A375 (cell line): ENCODE results near the gene FAM118A. TPM values are rescaled to one million over a fixed set of nuclear protein-coding genes. Genes with fewer than 3 reads are reported as not detected.

ENCODE experiments used
- total RNA-seq: library from RNA; depleted of rRNA; stranded (reverse); fragments of >200 nt; shearing (Covaris generic); gene quantifications from 2 replicates; pipeline ENCODE4 v1.2.3, GENCODE V29; 2014; rRNA removed

Gene FAM118A
- 11.0 and 15.1 TPM in 2 replicates for total RNA-seq

DNA sequence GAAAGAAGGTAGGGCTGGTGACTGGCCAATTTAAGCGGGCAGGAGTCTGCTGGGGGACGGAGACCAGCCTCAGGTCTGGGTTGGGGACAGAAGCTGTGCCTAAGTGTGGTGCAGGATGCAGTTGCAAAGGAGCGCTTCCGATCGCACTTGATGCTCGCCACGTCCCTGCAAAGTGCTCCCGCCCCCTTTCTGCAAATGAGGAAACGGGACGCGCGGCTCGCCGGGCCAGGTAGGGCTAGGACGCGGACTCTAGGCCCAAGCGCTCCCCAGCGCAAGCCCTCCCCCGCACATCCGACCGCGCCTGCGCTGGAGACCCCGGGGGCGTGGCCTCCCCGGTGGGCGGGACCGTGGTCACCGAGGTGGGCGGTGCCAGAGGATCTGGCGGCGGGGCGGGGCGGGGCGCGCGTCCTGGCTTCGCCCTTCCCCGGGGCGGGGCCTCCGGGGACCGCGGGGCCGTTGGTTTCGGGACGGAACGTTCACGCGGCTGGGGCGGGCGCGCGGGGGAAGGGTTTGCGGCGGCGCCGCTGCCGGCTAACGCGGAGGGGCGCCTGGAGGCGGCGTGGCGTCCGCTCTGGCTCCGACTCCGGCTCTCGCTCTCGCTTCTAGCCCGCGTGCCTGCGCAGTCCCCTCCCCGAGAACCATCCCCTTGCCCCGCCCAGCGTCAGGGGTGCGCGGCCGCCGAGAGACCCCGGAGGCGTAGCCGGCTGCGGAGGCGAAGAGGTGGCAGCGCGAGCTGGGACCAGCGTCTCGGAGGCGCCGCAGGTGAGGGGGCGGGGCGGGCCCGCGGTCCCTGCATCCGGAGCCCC is at the start of gene FAM118A:
Gene FAM118A (plus strand): TSS at position 513 of the 806 bp plus-strand sequence. CDS start 12,446 bp downstream, outside the sequence.

GRCh38 chr22:45284705-45285262 is 24.9 kb upstream of the FAM118A start, which contains the start of gene UPK3A:
Gene UPK3A, plus strand, starts transcription at chr22:45284949. Its CDS starts 65 bp downstream, at chr22:45285014.

Other genes with a start within 250 kb of the FAM118A start
- 61.7 and 67.9 TPM in 2 replicates for gene NUP50, start 146.0 kb upstream of the FAM118A start, total RNA-seq
- 18.4 and 26.4 TPM in 2 replicates for gene KIAA0930, start 69.0 kb upstream of the FAM118A start, total RNA-seq
- not detected in 2 replicates for gene UPK3A, start 25.0 kb upstream of the FAM118A start, total RNA-seq
- not detected in 2 replicates for gene SMC1B, start 103.7 kb downstream of the FAM118A start, total RNA-seq
- gene RIBC2, start 103.8 kb downstream of the FAM118A start, total RNA-seq = not detected in 2 replicates
- gene FBLN1, start 192.9 kb downstream of the FAM118A start, total RNA-seq = 1.1 and 1.4 TPM in 2 replicates